Mucosa of stomach (tissue), 1 donor: ENCODE data around the gene CHERP.

Experiments used
- H3K27me3 ChIP-seq: one replicate; pipeline ENCODE4 v1.7.0; 2013; ENCODE audit warnings: mild to moderate bottlenecking, low read length; ENCODE audit not compliant: control insufficient read depth, insufficient read depth
- H3K36me3 ChIP-seq: one replicate; pipeline ENCODE4 v1.7.0; 2013; ENCODE audit warnings: low read length; ENCODE audit not compliant: control insufficient read depth, insufficient read depth
- H3K4me1 ChIP-seq: one replicate; pipeline ENCODE4 v1.7.0; 2013; ENCODE audit warnings: mild to moderate bottlenecking, low read length; ENCODE audit not compliant: control insufficient read depth, insufficient read depth
- H3K4me3 ChIP-seq: one replicate; pipeline ENCODE4 v1.7.0; 2013; ENCODE audit warnings: low read length
- H3K9ac ChIP-seq: one replicate; pipeline ENCODE4 v1.7.0; 2013; ENCODE audit warnings: mild to moderate bottlenecking, low read length, moderate library complexity
- H3K9me3 ChIP-seq: one replicate; pipeline ENCODE4 v1.7.0; 2013; ENCODE audit warnings: mild to moderate bottlenecking, low read length, moderate library complexity; ENCODE audit not compliant: control insufficient read depth
- donor health status: Pancreatic carcinoma.

CHERP gene, protein sequence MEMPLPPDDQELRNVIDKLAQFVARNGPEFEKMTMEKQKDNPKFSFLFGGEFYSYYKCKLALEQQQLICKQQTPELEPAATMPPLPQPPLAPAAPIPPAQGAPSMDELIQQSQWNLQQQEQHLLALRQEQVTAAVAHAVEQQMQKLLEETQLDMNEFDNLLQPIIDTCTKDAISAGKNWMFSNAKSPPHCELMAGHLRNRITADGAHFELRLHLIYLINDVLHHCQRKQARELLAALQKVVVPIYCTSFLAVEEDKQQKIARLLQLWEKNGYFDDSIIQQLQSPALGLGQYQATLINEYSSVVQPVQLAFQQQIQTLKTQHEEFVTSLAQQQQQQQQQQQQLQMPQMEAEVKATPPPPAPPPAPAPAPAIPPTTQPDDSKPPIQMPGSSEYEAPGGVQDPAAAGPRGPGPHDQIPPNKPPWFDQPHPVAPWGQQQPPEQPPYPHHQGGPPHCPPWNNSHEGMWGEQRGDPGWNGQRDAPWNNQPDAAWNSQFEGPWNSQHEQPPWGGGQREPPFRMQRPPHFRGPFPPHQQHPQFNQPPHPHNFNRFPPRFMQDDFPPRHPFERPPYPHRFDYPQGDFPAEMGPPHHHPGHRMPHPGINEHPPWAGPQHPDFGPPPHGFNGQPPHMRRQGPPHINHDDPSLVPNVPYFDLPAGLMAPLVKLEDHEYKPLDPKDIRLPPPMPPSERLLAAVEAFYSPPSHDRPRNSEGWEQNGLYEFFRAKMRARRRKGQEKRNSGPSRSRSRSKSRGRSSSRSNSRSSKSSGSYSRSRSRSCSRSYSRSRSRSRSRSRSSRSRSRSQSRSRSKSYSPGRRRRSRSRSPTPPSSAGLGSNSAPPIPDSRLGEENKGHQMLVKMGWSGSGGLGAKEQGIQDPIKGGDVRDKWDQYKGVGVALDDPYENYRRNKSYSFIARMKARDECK

DNA sequence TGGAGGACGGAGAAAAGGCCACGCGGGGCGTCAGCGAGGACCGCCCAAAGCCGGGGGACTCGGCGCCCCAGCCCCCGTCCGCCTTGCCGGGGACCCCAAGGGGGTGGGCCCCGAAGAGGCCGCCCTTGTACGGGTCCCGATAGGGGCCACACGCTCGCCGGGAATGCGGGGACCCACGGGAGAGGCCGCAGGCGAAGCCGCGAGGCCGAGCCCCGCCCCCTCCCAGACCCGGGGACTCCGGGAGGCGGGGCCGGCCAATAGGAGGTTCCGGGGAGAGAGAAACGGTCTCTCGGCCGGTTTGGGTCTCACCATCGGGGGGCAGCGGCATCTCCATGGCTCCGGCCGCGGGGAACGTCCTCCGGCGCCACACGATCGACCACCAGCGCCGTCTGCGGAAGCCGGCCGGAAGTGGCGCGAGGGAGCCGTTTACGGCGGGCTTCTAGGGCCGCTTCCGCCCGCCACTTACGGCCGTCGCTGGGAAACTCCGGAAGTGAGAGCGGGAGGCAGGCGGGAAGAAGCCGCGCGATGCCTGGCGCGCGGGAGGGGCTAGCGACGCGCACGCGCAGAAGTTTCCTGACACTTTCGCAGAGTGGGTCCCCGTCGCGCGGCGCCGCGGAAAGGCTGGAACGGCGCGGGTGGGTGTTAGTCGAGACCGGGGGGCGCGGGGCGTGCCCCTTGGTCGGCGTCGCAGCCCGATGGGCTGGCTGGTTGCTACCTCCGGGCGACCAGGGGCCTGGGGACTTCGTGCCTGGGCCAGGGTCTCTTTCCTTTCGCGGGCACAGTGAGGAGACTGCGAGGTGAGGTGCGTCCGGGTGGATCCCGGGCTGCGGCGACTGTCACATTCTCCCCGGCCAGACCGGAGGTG, at the start of gene CHERP:
Gene CHERP, minus strand, starts transcription at position 393 of the 865 bp plus-strand sequence. Its CDS starts 59 bp downstream, at position 334.
- Histone ChIP-seq H3K9me3 (no peaks in the 10 kb centered on the region), H3K36me3 (no peaks in the 10 kb centered on the region), H3K27me3 (no peaks in the 10 kb centered on the region), H3K9ac (peak within 1 kb of the TSS; percentile 97), H3K4me3 (peak within 1 kb of the TSS; percentile 74), H3K4me1 (peaks cover 17% of the 10 kb centered on the region)

DNA sequence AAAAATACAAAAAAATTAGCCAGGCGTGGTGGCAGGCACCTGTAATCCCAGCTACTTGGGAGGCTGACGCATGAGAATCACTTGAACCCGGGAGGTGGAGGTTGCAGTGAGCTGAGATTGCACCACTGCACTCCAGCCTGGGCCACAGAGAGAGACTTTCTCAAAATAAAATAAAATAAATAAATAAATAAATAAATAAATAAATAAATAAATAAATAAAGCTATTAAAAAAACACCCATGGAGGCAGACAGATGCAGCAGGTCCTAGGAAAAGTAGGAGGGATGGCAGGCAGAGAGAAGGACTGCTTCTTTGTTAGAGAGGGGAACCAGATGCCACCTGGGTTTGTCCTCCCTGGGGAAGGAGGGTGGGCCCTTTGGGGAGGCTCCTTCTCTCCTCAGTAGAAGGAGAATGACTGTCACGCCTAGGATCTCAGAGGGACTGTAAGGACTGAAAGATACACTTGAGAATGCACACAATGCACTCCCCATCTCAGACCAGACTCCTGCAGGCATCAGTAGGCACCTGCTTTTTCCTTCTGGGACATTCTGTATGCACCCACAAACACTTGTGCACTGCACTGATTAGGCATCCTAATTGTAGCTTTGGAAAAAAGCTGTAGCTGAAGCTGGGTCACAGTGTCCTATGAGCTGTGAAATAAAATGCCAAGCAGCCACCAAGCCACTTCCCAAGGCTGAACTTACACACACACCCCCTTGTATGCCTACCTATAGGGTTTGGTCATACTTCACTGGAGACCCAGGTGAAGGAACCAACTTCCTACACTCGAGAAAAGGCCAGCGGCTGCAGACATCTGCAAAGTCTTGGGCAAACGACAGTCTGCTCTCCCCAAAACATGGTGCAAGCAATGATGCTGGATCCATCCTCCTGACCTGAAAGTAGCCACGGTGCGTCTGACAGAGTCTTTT, 48.9 kb upstream of the CHERP start:
- H3K27me3 ChIP-seq, result no peaks in the 10 kb centered on the region
- H3K9ac ChIP-seq, result no peak overlapping the region
- H3K4me1 ChIP-seq, result peaks cover 41% of the 10 kb centered on the region
- no peak overlapping the region for H3K4me3 ChIP-seq
- H3K36me3 ChIP-seq, result no peaks in the 10 kb centered on the region
- H3K9me3 ChIP-seq, result no peaks in the 10 kb centered on the region

DNA sequence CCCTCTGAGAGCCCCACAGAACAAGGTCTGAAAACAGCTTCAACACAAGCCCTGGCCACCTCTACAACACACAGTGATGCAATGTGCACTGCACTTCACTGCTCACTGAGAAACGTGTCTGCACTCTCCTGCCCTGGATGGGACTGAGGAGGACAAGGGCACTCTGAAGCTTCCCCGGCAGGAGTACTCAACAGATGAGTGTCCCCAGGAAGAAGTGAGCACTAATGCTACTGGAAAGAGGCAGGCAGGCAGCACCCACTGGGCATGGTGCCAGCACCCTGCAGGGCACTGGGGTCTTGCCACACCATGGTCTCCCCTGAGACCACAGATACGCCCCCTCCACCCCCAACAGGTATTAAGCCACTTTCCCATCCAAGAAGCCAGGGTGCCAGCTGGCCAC, 47.7 kb upstream of the CHERP start:
- no peaks in the 10 kb centered on the region for H3K36me3 ChIP-seq
- no peak overlapping the region for H3K4me3 ChIP-seq
- H3K9ac ChIP-seq, result no peak overlapping the region
- no peaks in the 10 kb centered on the region for H3K27me3 ChIP-seq
- H3K4me1 ChIP-seq, result peaks cover 53% of the 10 kb centered on the region
- H3K9me3 ChIP-seq, result no peaks in the 10 kb centered on the region

DNA sequence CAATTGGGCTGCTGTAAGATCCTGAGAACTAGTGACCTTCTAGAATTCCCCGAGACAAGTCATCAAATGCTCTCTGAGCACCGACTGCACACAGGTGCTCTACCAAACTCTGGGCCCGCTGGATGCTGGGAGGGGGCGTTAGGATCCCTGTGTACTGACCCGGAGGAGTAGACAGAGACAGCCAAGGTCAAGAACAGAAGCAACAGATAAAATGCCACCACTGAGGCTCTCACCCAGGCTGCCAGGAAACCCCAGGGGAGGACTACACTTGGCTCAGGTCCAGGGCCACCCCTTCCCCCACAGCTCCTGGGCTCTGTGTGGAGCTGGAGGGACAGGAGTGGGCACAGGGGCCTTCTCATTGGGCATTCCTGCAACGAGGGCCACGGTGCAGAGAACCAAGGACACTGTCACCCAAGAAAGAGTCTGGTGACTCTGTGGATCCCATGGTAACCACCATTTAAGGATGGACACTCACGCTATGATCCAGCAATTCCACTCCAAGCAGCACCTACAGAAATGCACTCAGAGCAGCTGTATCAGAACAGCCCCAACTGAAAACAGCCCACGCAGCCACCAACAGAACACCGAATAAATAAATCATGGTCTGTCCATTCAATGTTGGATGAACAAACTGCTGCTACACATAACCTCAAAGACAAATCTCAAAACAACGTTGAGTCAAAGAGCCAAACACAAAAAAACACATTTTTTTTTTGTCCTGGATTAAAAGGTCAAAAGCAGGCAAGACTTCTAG, 46.8 kb upstream of the CHERP start:
- Histone ChIP-seq H3K9ac (no peak overlapping the region), H3K4me3 (no peak overlapping the region), H3K4me1 (peaks cover 62% of the 10 kb centered on the region), H3K36me3 (no peaks in the 10 kb centered on the region), H3K27me3 (no peaks in the 10 kb centered on the region), H3K9me3 (no peaks in the 10 kb centered on the region)

DNA sequence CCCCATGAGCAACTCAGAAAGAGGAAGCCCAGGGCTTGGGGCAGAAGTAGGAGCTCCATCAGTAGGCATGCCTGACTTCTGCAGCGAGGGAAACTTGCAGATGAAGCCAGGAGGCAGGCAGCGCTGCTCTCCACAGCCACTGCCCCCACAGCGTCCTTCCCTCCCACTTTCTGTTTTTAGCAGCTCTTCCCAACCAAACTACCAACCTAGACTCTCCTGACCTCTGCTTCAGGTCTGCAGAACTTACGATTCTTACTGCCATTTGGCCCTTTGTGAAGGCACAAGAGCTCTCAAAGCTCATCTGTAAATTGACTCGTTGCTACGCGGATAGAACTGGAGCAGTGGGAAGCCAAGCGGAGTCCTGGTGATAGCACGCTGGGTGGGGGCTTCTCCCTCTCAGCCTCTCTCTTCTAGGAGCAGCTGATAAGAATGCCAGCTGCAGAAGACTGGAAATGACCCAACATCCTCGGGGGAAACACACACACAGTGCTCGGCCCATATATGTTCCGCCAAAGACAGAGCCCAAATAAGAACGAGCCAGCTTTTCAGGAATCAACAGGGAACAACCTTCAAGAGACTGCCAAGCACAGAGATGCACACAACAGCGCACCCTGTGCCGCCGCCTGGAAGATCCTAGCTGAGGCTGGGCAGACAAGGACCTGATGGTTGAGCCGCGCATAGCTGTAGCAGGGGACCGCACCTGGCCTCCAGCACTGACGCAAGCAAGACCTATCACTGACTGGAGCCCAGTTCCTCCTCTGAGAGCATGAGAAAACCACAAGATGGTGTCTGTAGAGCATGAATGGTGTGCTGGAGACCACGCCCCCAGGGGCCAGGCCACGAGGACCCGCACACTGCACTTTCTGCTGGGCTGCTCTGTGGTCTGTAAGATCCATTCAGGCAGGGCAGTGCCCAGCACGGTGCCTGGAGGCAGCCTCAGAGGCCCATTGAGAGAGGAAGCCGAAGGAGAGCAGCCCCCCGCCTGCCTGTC, 45.9 kb upstream of the CHERP start:
- Histone ChIP-seq H3K36me3 (no peaks in the 10 kb centered on the region), H3K9me3 (no peaks in the 10 kb centered on the region), H3K9ac (no peak overlapping the region), H3K4me3 (no peak overlapping the region), H3K27me3 (no peaks in the 10 kb centered on the region), H3K4me1 (peaks cover 71% of the 10 kb centered on the region)

DNA sequence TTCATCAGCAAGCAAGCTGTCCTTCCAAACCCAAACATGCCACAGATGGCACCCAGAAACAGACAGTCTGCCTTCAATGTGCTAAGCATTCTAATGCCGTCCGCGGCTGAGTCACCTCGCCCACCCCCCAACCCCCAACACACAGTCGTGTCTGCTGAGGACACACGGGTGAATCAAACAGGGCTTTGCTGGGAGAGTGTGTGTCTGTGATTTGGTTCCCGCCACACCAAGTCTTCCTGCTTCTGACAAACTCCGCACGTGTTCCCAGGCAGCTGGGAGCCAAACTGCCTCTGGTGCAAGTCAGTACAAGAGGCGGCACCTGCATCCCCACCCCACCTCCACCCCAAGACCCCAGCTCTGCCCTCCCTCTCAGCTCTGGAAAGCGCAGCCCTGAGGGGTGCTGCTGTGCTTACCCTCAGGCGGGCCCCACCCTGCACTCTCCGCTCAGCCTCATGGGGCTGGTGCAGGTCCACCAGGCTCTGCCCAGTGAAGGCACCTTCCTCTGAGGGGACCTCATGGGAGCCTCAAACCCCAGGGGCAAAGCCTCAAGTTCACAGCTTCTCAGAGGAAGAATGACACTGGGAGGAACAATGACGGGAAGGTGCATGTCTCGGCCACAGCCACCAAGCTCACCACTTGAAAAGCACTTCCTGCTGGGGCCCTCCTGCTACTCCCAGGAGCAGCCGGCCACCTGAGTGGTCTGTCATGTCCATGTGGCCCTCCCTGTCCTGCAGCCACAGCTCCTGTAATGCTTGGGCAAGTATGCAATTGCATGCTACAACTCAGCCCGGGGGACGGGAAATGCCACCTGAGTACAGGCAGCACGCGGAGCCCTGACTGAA, 45.0 kb upstream of the CHERP start:
- Histone ChIP-seq H3K4me3 (no peak overlapping the region), H3K9ac (peak overlapping the region; percentile 6), H3K4me1 (peaks cover 74% of the 10 kb centered on the region)

DNA sequence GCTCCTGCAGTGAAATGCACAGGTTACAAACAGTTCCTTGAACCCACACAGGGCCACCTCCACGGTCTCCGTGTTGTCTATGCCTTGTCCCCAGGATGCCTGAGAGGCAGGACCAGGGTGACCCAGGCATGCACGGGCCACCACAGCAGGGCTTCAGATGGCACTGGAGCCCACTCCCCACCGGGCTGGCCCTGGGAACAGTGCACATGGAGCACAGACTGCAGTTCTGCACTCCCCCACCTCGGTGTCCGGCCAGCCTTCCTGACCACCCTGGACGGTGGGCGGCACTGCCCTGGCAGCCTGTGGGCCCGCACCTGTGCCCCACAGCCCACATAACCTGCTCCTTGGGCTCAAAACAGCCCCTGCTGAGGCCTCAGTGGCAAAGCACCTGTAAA, 44.2 kb upstream of the CHERP start:
- no peak overlapping the region for H3K9ac ChIP-seq
- H3K4me1 ChIP-seq, result peaks cover 75% of the 10 kb centered on the region
- no peaks in the 10 kb centered on the region for H3K27me3 ChIP-seq
- H3K4me3 ChIP-seq, result no peak overlapping the region
- peaks cover 2% of the 10 kb centered on the region for H3K36me3 ChIP-seq
- H3K9me3 ChIP-seq, result no peaks in the 10 kb centered on the region

More for the DNA sequence above, 45.0 kb upstream of the CHERP start:
- Histone ChIP-seq H3K36me3 (no peaks in the 10 kb centered on the region), H3K27me3 (no peaks in the 10 kb centered on the region), H3K9me3 (no peaks in the 10 kb centered on the region)

DNA sequence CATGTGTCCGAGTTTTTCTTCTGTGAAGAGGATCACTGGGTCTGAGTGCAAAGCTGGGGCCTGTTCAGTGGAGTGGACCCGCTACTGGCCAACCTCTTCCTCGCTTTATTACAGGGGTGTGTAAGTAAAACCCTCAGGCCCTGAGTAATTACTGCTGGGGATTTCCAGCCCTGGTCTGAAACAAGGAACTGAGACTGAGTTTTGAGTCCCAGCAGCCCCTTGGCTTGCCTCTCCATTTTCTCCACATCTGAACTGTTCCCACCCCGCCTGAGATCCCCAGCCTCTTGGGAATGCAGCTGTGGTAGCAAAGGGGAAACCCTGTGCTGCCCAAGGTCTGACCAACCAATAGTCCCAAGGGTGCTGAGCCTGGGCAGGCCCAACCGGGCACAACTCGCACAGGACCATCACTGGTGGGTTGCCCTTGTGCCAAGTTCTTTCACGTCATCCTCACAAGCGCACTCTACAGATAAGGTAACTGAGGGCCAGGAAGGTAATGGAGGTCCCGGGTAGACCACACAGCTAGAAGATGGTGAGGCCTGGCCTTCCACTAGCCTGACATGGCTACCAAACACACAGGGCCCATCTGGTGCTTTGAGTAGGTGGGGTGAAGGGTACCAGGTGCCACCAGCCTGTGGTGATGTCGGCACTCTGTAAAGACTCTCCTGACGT, 43.7 kb upstream of the CHERP start:
- peaks cover 4% of the 10 kb centered on the region for H3K36me3 ChIP-seq
- H3K4me1 ChIP-seq, result peaks cover 79% of the 10 kb centered on the region
- H3K27me3 ChIP-seq, result no peaks in the 10 kb centered on the region
- H3K4me3 ChIP-seq, result no peak overlapping the region
- no peaks in the 10 kb centered on the region for H3K9me3 ChIP-seq
- no peak overlapping the region for H3K9ac ChIP-seq
